H1 (cell line): ENCODE results near the gene WDR33.

Source experiments
- CHD2 ChIP-seq: IDR thresholded peaks from 2 replicates; pipeline ENCODE4 v1.6.1; 2012; ENCODE audit warnings: low read length, improper control_type of control experiment
- HDAC6 ChIP-seq: IDR thresholded peaks from one replicate; pipeline ENCODE4 v1.7.1; 2012; ENCODE audit warnings: low read depth, mild to moderate bottlenecking, inconsistent platforms, low read length, moderate library complexity
- JUN ChIP-seq: IDR thresholded peaks from 2 replicates; pipeline ENCODE4 v1.6.1; 2011; ENCODE audit warnings: low read depth, mild to moderate bottlenecking, improper control_type of control experiment, low read length
- JUND ChIP-seq: IDR thresholded peaks from 2 replicates; pipeline ENCODE4 v1.6.1; 2011; ENCODE audit warnings: mild to moderate bottlenecking, improper control_type of control experiment, low read length
- KDM5A ChIP-seq: fragments of 200-600 bp; IDR thresholded peaks from 2 replicates; pipeline ENCODE4 v1.7.1; 2012; ENCODE audit warnings: mild to moderate bottlenecking, low read length, inconsistent platforms, mixed read lengths
- POLR2A ChIP-seq, 2 experiments: IDR thresholded peaks; 1 replicate in 1 of 2; 2 replicates in 1 of 2; pipeline ENCODE4 v1.6.1; 2011; ENCODE audit warnings: low read depth in 2 of 2, low read length in 2 of 2, mild to moderate bottlenecking in 2 of 2; ENCODE audit errors: control extremely low read depth in 1 of 2
- POU5F1 ChIP-seq: IDR thresholded peaks from 2 replicates; pipeline ENCODE4 v1.6.1; 2011; ENCODE audit warnings: low read depth, mild to moderate bottlenecking, low read length, moderate library complexity
- SP2 ChIP-seq: IDR thresholded peaks from 2 replicates; pipeline ENCODE4 v1.6.1; 2012; ENCODE audit warnings: mild to moderate bottlenecking, low read length, inconsistent platforms
- TBP ChIP-seq: IDR thresholded peaks from 2 replicates; pipeline ENCODE4 v1.6.1; 2011; ENCODE audit warnings: low read depth, low read length, improper control_type of control experiment
- YY1 ChIP-seq: IDR thresholded peaks from 2 replicates; pipeline ENCODE4 v1.6.1; 2011; ENCODE audit warnings: low read depth, mild to moderate bottlenecking, low read length
- TF ChIP-seq, protein P1 (sequence below), 3 experiments: IDR thresholded peaks; 1 replicate in 2 of 3; 2 replicates in 1 of 3; pipeline versions ENCODE4 v1.5.1 to v1.6.1; 2011; ENCODE audit warnings: low read length in 3 of 3, mild to moderate bottlenecking in 3 of 3, inconsistent platforms in 2 of 3, low read depth in 1 of 3, moderate library complexity in 1 of 3; ENCODE audit not compliant: insufficient read depth in 1 of 3; ENCODE audit errors: control extremely low read depth in 1 of 3

- no peak for TF ChIP-seq HDAC6
- TF ChIP-seq CHD2: no peak
- no peak for TF ChIP-seq POLR2A (IDR thresholded peaks at IDR 0.05; ENCODE audit: control extremely low read depth in 1 of 2, low read depth in 2 of 2, low read length in 2 of 2)
- TF ChIP-seq JUN: no peak
- TF ChIP-seq POU5F1: no peak
- no peak for TF ChIP-seq KDM5A
- TF ChIP-seq YY1: no peak
- TF ChIP-seq TBP: no peak
- TF ChIP-seq SP2: no peak
- TF ChIP-seq, protein P1, sequence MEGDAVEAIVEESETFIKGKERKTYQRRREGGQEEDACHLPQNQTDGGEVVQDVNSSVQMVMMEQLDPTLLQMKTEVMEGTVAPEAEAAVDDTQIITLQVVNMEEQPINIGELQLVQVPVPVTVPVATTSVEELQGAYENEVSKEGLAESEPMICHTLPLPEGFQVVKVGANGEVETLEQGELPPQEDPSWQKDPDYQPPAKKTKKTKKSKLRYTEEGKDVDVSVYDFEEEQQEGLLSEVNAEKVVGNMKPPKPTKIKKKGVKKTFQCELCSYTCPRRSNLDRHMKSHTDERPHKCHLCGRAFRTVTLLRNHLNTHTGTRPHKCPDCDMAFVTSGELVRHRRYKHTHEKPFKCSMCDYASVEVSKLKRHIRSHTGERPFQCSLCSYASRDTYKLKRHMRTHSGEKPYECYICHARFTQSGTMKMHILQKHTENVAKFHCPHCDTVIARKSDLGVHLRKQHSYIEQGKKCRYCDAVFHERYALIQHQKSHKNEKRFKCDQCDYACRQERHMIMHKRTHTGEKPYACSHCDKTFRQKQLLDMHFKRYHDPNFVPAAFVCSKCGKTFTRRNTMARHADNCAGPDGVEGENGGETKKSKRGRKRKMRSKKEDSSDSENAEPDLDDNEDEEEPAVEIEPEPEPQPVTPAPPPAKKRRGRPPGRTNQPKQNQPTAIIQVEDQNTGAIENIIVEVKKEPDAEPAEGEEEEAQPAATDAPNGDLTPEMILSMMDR (IDR thresholded peaks at IDR 0.05; ENCODE audit: control extremely low read depth in 1 of 3, insufficient read depth in 1 of 3, low read depth in 1 of 3, low read length in 3 of 3): no peak
- TF ChIP-seq JUND: no peak
These were observed 156.7 kb downstream of the WDR33 start for GRCh38 chr2:127654084-127654837.
